Daoy (cell line): Measurements from ENCODE around the gene ATP2B3. TPM values are rescaled to one million over a fixed set of nuclear protein-coding genes. Genes with fewer than 3 reads are reported as not detected.

Experiments used
- DNase-seq: peaks from one replicate; pipeline ENCODE4 v3.0.0-alpha.2; 2015; ENCODE audit warnings: low read depth
- total RNA-seq: library from RNA; depleted of rRNA; stranded (reverse); fragments of >200 nt; shearing (Covaris generic); gene quantifications from 2 replicates; pipeline ENCODE4 v1.2.3, GENCODE V29; 2014

ATP2B3 gene
- total RNA-seq, 1 experiment from 2014 or later = not detected

DNA sequence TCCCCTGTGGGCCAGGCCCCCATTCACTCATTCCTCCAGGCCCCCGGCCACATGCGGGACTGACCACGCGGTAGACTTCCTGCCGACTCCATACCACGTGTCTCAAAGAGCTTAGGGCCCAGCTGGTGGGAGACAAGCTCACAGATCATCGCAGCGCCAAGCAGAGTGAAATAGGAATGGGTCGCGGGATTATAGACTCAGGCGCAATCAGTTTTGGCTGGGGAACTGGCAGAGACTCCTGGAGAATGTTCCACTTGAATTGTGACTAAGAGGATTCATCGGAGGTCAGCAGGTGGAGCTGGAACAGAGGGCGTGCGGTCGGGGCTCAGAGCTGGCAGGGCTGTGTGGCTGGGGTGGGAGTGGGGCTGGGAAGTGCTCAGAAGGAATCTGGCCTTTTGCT is 15.6 kb downstream of the ATP2B3 start:
- DNase-seq = no peak

DNA sequence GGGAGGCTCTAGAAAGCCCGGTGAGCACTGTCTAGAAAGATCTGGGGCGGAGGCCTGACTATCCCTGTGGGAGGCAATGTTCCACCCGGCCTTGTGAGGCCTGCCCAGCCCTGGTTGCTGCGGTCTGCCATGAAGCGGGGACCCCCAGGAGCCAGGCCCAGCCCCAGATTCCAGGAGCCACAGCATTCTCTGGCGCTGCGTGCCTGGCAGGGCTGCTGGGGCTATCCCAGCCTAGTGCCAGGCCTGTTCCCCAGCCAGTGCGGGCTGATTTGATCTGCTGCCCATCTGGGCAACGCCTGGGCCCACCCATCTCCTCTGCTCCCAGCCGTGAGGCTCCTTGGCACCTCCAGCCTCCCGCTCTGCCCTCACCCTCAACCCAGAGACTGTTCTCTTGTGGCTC is 19.6 kb downstream of the ATP2B3 start:
- DNase-seq = no peak

DNA sequence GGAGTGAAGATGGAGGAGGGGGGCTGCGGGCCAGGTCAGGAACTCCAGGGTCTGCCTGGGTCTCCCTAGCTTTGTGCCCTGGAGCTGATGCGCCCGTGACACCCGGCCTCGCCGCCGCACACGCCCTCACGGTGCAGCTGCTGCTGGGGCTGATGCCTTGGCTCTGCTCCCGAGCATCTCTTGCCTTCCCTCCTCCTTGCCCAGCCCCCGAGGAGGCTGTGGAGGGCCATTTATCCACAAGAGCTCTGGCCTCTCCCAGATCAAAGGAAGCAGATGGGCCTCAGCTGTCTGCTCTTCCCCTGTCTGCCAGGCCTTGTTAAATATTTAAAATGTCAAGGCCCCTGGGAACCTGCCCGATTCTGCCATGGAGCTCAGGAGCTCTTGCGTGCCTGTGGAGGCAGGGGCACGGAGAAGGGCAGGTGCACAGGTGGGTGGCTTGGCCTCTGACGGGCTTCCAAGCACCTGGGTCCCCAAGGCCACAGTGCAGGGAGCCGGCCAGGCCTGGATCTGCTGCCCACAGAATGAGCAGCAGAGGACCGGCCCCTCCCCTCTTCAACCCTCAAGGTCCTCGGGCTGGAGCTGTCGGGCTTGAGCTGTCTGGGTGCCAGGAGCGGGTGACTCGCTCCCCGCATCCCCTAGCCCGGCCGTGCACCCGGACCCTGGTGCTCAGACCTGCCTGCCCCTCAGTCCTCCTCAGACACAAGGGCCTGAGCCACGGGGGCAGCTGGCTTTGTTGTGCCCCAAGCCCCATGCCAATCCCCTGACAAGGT is 20.3 kb downstream of the ATP2B3 start:
- DNase-seq = no peak

- DNase-seq = no peak
These were observed 21.0 kb downstream of the ATP2B3 start for GRCh38 chrX:153538424-153538823.

DNA sequence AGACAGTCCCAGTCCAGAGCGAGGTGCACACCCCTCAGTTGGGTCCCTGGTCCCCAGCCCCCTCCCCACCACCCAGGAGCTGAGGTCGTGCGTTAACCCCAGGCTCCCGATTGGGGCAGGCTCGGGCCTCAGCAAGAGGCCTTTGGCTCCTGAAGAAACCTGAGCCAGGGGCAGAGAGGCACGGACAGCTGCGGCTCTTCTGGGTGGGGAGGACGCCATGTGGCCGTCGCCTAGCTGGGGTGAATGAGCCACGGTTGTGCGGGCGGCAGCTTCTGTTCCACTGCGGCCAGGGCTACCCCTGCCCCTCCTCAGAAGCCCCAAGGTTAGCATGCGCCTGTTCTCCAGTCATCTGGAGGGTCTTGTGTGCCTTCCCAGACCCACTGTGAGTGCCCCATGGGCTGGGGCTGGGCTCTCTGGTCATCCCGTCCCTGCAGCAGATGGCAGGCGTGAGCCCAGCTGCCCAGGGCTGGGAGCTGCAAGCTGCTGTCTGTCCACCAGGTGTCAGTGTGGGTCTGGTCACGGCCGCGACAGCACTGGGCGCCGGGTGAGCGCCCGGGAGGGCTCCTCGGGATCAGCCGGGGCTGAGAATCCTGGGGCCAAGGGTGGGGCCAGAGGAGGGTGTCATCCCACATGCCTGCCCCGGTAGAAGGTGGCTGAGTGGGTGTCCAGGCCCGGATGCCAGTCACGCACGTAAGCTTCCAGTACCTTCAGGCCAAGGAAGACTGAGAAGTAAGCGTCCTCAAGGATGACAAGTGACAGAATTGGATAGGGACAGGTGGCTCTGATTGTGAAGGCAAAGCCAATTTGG is 21.9 kb downstream of the ATP2B3 start:
- DNase-seq = peak; percentile 72

DNA sequence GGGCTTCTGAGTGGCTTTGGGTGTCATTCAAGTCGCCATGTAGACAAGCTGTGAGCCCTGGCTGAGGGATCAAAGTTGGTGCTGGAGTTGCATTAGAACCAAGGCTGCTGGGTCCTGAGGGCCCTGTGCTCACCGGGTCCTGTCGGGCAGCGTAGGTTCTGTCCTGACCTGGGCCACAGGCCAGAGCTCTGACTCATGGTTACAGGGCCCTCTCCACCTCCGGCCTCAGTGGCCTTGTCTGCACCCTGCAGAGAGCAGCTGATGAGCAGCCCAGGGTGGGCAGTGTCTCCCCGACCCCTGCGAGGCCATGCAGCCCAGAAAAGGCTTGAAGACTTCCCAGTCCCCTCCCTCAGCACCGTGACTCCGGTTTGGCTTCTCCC is 22.5 kb downstream of the ATP2B3 start:
- DNase-seq = no peak

- no peak for DNase-seq
These were observed 27.3 kb downstream of the ATP2B3 start for GRCh38 chrX:153544727-153545126.

DNA sequence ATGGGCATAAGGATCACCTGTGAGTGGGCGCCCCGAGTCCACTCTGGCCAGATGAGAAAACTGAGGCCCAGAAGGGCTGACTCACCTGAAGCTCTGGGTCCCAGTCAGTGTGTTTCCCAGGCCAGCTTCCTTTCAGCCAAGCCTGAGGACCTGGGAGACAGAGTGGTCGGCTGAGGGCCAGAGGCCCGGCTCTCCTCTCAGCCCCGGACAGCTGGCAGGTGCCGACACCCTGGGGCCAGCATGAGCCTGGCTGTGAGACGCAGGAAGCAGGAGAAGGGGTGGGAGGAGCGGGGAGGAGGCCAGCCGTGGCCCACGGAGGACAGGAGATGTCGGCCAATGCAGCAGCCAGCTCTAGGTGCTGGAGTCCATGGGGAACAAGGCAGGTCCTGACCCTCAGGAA is 28.9 kb downstream of the ATP2B3 start:
- no peak for DNase-seq

- DNase-seq = no peak
These were observed 29.8 kb downstream of the ATP2B3 start for GRCh38 chrX:153547195-153547594.

DNA sequence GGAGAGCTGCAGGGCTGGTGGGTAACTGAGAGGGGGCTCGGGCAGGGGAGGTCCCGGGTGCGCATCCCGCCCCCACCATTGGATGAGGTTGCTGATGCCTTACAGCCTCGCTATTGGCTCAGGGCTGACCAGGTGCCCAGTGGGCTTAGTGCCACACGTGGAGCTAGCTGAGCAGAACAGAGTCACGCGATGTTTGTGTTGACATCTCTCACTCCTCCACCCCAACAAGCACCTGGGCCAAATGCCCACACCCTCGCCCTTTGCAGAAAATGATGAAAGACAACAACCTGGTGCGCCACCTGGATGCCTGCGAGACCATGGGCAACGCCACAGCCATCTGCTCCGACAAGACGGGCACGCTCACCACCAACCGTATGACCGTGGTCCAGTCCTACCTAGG is 31.8 kb downstream of the ATP2B3 start:
- DNase-seq = no peak

DNA sequence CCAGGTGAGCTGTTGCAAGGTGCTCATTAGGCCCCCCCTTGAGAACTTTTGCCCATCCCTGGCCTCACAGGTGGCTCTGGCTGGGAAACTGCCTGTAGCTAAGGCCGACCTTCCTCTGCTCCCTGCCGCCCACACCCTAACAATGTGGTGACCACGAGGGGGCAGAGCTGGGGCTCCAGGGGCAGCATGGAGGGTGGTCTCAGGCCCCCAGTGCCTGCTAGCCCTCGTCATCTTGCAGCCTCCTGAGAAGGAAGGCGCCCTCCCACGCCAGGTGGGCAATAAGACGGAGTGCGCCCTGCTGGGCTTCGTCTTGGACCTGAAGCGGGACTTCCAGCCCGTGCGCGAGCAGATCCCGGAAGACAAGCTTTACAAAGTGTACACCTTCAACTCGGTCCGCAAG is 32.4 kb downstream of the ATP2B3 start:
- DNase-seq = no peak

- peak; percentile 17 for DNase-seq
These were observed 33.7 kb downstream of the ATP2B3 start for GRCh38 chrX:153551135-153551534.

DNA sequence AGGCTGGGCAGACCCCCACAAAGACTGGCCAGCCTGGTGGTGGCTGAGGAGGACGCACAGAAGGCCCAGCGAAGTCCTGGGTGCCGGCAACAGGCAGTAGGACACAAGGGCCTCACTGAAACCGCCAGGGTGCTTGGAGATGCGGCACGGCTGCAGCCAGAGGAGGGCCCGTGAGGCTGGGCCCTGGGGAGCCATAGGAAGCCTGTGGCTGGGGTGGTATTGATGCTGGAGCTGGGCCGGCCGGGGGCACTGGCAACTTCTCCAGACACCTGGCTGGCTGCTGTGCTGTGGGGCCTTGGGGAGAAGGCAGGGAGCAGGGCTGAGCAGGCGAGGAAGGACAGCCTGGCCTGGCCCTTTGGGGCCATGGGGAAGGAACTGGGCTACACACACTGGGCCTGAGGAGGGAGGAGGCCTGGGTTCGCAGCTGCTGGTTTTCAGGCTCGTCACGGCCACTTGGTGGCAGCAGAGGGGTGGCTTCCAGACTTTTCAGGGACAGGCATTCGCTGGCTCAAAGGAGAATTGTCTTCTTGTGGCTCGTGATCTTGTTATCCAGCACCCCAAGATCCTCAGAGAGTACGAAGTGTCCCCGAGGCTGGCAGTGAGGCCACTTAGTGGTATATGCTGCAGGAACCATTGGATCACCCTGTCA is 37.2 kb downstream of the ATP2B3 start:
- DNase-seq = peak; percentile 38

- no peak for DNase-seq
These were observed 39.3 kb downstream of the ATP2B3 start for GRCh38 chrX:153556767-153557166.

DNA sequence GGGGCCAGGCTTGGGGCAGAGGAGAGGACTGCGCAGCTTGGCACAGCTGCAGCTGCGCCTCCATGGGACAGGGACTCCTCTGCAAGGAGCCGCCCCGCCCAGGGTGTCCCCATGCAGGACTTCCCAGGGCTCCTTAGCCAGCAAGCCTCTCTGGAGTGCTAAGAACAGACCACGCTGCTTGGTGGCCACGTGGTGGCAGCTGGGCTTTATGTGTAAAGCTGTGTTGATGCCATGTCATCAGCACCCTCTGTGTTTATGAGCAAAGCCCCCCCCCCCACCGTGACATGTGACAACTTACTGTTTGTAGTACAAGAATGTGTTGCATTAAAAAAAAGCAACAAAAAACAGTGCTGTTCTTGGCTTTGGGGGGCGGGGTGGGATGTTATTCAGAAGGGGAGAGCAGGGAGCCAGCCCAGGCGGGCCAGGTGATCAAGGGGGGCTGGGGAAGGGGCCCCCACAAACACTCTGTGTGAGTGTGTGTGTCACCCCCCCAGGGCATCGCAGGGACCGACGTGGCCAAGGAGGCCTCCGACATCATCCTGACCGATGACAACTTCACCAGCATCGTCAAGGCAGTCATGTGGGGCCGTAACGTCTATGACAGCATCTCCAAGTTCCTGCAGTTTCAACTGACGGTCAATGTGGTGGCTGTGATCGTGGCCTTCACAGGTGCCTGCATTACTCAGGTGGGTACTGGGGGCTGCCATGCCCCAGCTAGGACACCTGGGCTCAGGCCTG is 40.3 kb downstream of the ATP2B3 start:
- no peak for DNase-seq

GRCh38 chrX:153560000-153560399 is 42.6 kb downstream of the ATP2B3 start:
- no peak for DNase-seq

- no peak for DNase-seq
These were observed 43.0 kb downstream of the ATP2B3 start for GRCh38 chrX:153560466-153560865.

GRCh38 chrX:153561337-153561736 is 43.9 kb downstream of the ATP2B3 start:
- no peak for DNase-seq

- no peak for DNase-seq
These were observed 45.1 kb downstream of the ATP2B3 start for GRCh38 chrX:153562546-153562945.

DNA sequence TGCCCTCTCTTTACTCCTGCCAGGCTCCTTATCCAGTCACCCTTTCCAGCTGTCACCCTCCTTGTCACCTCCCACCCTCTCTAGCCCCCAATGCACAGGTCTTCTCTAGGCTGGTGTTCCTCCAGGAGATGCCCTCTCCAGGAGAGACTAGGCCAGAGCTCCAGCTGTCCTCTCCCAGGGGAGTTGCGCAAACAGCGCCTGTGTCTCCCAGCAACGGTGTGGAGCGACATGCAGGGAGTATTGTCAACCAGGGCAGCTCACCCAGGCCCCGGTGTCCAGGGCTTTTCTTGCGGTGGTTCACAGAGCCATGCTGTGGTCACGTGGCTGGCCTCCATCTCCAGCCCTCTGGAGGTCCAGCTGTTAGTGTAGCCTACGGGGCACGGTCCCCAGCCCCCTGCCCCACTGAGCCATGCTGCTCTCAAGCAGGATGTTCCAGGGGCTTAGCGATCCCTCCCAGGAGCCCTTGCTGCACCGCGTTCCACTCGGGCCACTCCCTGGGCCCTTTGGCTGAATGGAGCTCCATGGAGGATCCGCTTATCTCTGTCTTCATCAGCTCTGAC is 46.7 kb downstream of the ATP2B3 start:
- no peak for DNase-seq

DNA sequence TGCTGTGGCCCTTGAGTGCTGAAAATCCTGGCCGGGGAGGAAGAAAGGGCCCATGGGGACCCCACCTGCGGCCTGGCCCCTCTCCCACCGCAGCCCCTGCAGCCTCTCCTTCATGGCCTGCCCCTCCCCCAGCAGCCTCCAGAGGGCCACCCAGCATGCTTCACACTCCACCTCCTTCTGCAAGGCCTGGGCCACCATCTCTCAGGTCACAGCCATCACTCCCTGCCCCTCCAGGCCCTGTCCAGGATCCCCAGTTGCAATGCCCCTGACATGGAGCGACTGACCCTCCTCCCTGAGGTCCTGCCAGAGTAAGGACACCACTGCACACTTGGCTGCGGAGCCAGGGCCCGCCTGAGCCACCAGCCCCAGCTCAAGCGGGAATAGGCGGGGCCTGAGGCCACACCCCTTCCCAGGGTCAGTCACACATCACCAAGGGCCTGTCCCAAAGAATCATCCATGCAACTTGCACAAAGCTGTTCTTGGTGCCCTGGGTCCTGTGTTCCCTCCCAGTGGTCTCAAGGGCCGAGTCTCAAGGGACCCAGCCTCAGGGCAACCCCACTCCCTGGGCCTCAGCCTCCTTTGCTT is 48.6 kb downstream of the ATP2B3 start:
- no peak for DNase-seq
